Measurements from ENCODE around the gene UGT1A8. TPM values are rescaled to one million over a fixed set of nuclear protein-coding genes. Genes with fewer than 3 reads are reported as not detected.

The UGT1A8 gene
- total RNA-seq, 1 donor from 2014 or later: not detected

GRCh38 chr2:233689501-233689900 lies 72.1 kb downstream of the UGT1A8 start:
- Mint-ChIP-seq H3K27me3 (ENCODE audit: unreplicated experiment) (no peaks in the 10 kb centered on the region), H3K4me1 (ENCODE audit: low read depth, unreplicated experiment) (no peaks in the 10 kb centered on the region), H3K9me3 (ENCODE audit: unreplicated experiment) (peaks cover 4% of the 10 kb centered on the region), H3K27ac (ENCODE audit: unreplicated experiment) (no peak overlapping the region), H3K4me3 (ENCODE audit: unreplicated experiment) (no peak overlapping the region), H3K36me3 (ENCODE audit: unreplicated experiment) (no peaks in the 10 kb centered on the region)
- TF ChIP-seq CTCF (IDR thresholded peaks at IDR 0.05; ENCODE audit: partially characterized antibody, unreplicated experiment): no peak
- no peak for DNase-seq

- Mint-ChIP-seq H3K36me3 (ENCODE audit: unreplicated experiment) (no peaks in the 10 kb centered on the region), H3K4me3 (ENCODE audit: unreplicated experiment) (no peak overlapping the region), H3K27me3 (ENCODE audit: unreplicated experiment) (no peaks in the 10 kb centered on the region), H3K27ac (ENCODE audit: unreplicated experiment) (no peak overlapping the region), H3K4me1 (ENCODE audit: low read depth, unreplicated experiment) (no peaks in the 10 kb centered on the region), H3K9me3 (ENCODE audit: unreplicated experiment) (peaks cover 4% of the 10 kb centered on the region)
- no peak for TF ChIP-seq CTCF (IDR thresholded peaks at IDR 0.05; ENCODE audit: partially characterized antibody, unreplicated experiment)
- no peak for DNase-seq
Measured at GRCh38 chr2:233690444-233690843, 73.0 kb downstream of the UGT1A8 start.

- no peaks in the 10 kb centered on the region for H3K4me1 Mint-ChIP-seq (ENCODE audit: low read depth, unreplicated experiment)
- H3K36me3 Mint-ChIP-seq (ENCODE audit: unreplicated experiment): no peaks in the 10 kb centered on the region
- no peak overlapping the region for H3K27ac Mint-ChIP-seq (ENCODE audit: unreplicated experiment)
- no peaks in the 10 kb centered on the region for H3K27me3 Mint-ChIP-seq (ENCODE audit: unreplicated experiment)
- DNase-seq: no peak
- no peak for TF ChIP-seq CTCF (IDR thresholded peaks at IDR 0.05; ENCODE audit: partially characterized antibody, unreplicated experiment)
- H3K9me3 Mint-ChIP-seq (ENCODE audit: unreplicated experiment): peaks cover 4% of the 10 kb centered on the region
- no peak overlapping the region for H3K4me3 Mint-ChIP-seq (ENCODE audit: unreplicated experiment)
Measured at GRCh38 chr2:233691443-233692433, 74.3 kb downstream of the UGT1A8 start.

- no peaks in the 10 kb centered on the region for H3K4me1 Mint-ChIP-seq (ENCODE audit: low read depth, unreplicated experiment)
- no peak within 1 kb of the TSS for H3K4me3 Mint-ChIP-seq (ENCODE audit: unreplicated experiment)
- no peak for TF ChIP-seq CTCF (IDR thresholded peaks at IDR 0.05; ENCODE audit: partially characterized antibody, unreplicated experiment)
- peaks cover 4% of the 10 kb centered on the region for H3K9me3 Mint-ChIP-seq (ENCODE audit: unreplicated experiment)
- no peaks in the 10 kb centered on the region for H3K27me3 Mint-ChIP-seq (ENCODE audit: unreplicated experiment)
- no peak within 1 kb of the TSS for H3K27ac Mint-ChIP-seq (ENCODE audit: unreplicated experiment)
- no peaks in the 10 kb centered on the region for H3K36me3 Mint-ChIP-seq (ENCODE audit: unreplicated experiment)
- DNase-seq: no peak
Measured at GRCh38 chr2:233692648-233693047, 75.2 kb downstream of the UGT1A8 start, which contains the start of gene UGT1A6. TSS of gene UGT1A6 (plus strand) at chr2:233692890. CDS start at chr2:233693005, 115 bp downstream.

- no peak for DNase-seq
- H3K4me1 Mint-ChIP-seq (ENCODE audit: low read depth, unreplicated experiment): no peaks in the 10 kb centered on the region
- TF ChIP-seq CTCF (IDR thresholded peaks at IDR 0.05; ENCODE audit: partially characterized antibody, unreplicated experiment): no peak
- no peak overlapping the region for H3K4me3 Mint-ChIP-seq (ENCODE audit: unreplicated experiment)
- H3K9me3 Mint-ChIP-seq (ENCODE audit: unreplicated experiment): peaks cover 1% of the 10 kb centered on the region
- no peaks in the 10 kb centered on the region for H3K27me3 Mint-ChIP-seq (ENCODE audit: unreplicated experiment)
- no peak overlapping the region for H3K27ac Mint-ChIP-seq (ENCODE audit: unreplicated experiment)
- H3K36me3 Mint-ChIP-seq (ENCODE audit: unreplicated experiment): no peaks in the 10 kb centered on the region
Measured at GRCh38 chr2:233693963-233694362, 76.5 kb downstream of the UGT1A8 start.

Data from glutamatergic neuron (in vitro differentiated cells).